ENCODE data around the gene ZCCHC24. TPM values are rescaled to one million over a fixed set of nuclear protein-coding genes. Genes with fewer than 3 reads are reported as not detected.

ZCCHC24 gene
- total and polyA plus RNA-seq, 2 donors, result 43.5 to 98.2 TPM

DNA sequence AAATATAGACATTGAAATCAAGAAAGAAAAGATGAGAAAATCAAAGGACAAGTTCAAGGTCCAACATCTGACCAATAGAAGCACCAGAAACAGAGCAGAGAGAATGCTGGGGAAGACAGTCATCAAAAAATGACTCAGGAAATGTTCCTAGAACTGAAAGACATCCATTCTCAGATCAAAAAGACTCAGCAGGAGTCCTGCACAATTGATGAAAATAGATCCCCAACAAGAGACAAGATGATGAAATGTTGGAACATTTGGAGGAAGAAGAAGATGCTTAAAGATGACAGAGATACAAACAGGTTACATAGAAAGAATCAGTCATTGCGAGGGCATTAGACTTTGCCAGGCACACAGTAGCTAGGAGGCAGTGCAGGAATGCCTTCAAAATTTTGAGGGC is 36.9 kb upstream of the ZCCHC24 start:
- no peak for DNase-seq (ENCODE audit: extremely low spot score)
- Histone ChIP-seq H3K27ac (ENCODE audit: low read depth) (no peak overlapping the region), H3K36me3 (ENCODE audit: insufficient read depth) (no peaks in the 10 kb centered on the region), H3K4me3 (ENCODE audit: low read depth, low read length) (no peak overlapping the region), H3K4me1 (ENCODE audit: insufficient read depth) (no peaks in the 10 kb centered on the region)
- 97% methylated on average over 1 of the region's 1 CpG for WGBS

DNA sequence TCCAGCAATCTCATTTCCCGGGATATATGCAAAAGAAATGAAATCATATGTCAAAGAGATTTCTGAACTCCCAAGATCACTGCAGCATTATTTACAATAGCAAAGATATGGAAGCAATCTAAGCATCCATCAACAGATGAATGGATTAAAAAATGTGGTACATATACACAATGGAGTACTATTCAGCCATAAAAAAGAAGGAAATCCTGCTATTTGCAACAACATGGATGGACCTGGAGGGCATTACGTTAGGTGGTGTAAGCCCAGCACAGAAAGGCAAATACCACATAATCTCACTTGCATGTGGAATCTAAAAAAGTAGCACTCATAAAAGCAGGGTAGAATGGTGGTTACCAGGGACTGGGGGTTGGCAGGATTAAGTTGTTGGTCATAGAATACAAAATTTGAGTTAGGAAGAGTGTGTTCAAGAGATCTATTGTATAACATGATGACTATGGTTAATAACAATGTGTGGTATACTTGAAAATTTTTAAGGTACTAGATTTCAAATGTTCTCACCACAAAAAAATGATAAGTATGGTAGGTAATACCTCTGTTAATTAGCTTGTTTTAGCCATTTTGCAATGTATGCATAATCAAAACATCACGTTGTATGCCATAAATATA is 34.0 kb upstream of the ZCCHC24 start:
- Histone ChIP-seq H3K4me3 (ENCODE audit: low read depth, low read length) (no peak overlapping the region), H3K4me1 (ENCODE audit: insufficient read depth) (no peaks in the 10 kb centered on the region), H3K27ac (ENCODE audit: low read depth) (no peak overlapping the region), H3K36me3 (ENCODE audit: insufficient read depth) (no peaks in the 10 kb centered on the region)
- 89% methylated on average over 3 of the region's 3 CpGs for WGBS
- DNase-seq (ENCODE audit: extremely low spot score), result no peak

DNA sequence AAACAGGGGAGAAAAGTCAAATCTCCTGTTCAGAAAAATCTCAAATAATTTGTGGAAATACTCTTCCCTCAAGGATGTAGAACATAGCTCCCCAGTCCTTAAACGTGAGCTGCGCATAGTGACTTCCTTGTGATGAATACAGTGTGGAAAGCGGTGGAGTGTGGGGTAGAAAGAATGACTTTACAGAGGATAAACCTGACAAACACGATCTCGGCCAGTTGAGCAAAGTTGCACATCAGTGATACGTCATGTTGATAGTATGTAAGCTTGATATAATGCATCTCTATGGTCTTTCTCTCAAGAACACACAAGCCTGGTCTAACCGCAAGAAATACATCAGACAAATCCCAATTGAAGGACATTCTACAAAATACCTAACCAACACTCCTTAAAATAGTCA is 32.0 kb upstream of the ZCCHC24 start:
- WGBS, result 86% methylated on average over 7 of the region's 7 CpGs
- DNase-seq (ENCODE audit: extremely low spot score), result no peak
- Histone ChIP-seq H3K36me3 (ENCODE audit: insufficient read depth) (no peaks in the 10 kb centered on the region), H3K4me1 (ENCODE audit: insufficient read depth) (no peaks in the 10 kb centered on the region), H3K27ac (ENCODE audit: low read depth) (no peak overlapping the region), H3K4me3 (ENCODE audit: low read depth, low read length) (no peak overlapping the region)

DNA sequence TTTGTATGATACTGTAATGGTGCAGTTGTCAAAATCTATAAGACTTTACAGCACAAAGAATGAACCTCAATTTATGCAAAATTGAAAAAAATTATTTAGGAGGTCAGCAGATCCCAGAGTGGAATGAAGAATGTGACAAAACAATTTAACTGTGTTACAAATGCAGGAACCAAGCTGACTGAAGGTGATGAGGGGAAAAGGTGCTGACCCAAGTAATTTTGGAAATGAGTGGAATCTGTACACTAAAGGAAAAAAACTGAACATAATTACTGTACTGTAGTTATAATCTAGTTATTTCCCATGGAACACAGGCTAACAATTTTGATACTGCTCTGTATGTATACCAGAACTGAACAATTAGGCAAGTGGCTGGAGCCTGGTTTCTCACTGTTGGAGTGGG is 31.2 kb upstream of the ZCCHC24 start:
- H3K27ac ChIP-seq (ENCODE audit: low read depth), result no peak overlapping the region
- H3K36me3 ChIP-seq (ENCODE audit: insufficient read depth), result no peaks in the 10 kb centered on the region
- no peak for DNase-seq (ENCODE audit: extremely low spot score)
- no peaks in the 10 kb centered on the region for H3K4me1 ChIP-seq (ENCODE audit: insufficient read depth)
- no peak overlapping the region for H3K4me3 ChIP-seq (ENCODE audit: low read depth, low read length)

DNA sequence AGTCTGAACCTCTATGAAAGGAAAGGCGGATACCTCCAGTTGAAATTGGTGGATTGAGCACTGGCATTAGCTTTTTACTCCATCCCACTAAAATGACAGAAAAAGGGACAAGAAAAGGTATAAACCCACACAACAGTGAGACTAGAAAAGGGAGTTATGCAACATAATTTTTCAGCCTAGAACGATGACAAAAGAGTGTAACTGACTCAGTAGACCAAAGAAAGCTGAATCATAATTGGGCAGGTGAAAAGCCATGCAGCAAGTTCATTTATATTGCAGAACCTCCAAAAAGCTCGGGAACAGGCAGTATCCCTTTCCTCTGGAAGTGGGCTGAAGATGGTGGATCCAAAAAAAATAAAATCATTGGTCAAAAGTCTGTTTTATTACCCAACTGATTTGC is 30.5 kb upstream of the ZCCHC24 start:
- no peak for DNase-seq (ENCODE audit: extremely low spot score)
- Histone ChIP-seq H3K4me1 (ENCODE audit: insufficient read depth) (no peaks in the 10 kb centered on the region), H3K4me3 (ENCODE audit: low read depth, low read length) (no peak overlapping the region), H3K36me3 (ENCODE audit: insufficient read depth) (no peaks in the 10 kb centered on the region), H3K27ac (ENCODE audit: low read depth) (no peak overlapping the region)
- WGBS, result 91% methylated on average over 3 of the region's 3 CpGs

DNA sequence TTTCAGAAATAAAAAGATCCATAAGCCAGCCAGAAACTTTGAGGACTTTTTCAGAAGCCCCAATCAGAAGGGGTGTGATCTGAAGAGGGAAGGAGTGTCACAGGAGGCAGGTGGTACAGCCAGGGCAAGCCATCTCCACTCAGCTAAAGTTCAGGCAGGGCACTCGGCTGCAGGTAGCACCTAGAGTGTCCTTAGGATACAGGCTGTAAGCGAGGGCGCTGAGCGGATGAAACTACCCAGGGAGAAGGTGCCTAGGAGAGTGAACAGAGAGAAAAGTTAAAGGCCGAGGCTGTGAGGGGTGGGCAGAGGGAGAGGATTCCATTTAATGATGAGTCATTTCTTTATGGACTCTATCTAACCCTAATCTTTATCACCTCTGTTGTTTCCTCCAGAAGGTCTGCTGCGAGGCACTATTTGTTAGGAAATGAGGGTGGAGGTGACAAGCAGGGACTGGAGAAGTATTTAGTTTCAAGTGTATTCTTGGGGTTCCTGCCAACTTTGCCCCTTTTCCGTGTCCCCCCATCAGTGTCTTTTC is 29.8 kb upstream of the ZCCHC24 start:
- H3K36me3 ChIP-seq (ENCODE audit: insufficient read depth), result no peaks in the 10 kb centered on the region
- H3K4me3 ChIP-seq (ENCODE audit: low read depth, low read length), result no peak overlapping the region
- no peak overlapping the region for H3K27ac ChIP-seq (ENCODE audit: low read depth)
- 89% methylated on average over 7 of the region's 7 CpGs for WGBS
- DNase-seq (ENCODE audit: extremely low spot score), result no peak
- H3K4me1 ChIP-seq (ENCODE audit: insufficient read depth), result no peaks in the 10 kb centered on the region

DNA sequence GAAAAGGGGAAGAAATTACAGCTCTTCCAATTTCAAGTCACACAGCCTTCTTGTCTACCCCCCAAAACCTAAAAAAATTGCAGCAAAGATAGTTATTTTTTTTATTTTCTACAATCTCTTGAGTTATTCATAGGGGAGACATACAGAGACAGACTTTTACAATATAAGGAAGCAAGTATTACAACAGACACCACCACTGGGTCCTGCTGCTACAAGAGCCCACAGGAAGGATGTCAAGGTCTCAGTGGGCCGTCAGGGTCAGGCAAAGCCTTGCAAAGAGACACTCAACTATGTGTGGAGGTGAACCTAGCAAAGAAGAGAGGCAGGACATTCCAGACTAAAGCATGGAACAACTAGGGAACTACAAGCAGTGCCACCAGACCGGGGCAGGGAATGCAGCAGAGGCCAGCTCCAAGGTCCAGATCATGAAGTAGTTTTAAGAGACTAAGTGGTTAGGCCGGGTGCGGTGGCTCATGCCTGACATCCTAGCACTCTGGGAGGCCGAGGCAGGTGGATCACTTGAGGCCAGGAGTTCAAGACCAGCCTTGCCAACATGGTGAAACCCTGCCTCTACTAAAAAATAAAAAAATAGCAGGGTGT is 28.2 kb upstream of the ZCCHC24 start:
- DNase-seq (ENCODE audit: extremely low spot score), result no peak
- 93% methylated on average over 5 of the region's 5 CpGs for WGBS
- no peak overlapping the region for H3K4me3 ChIP-seq (ENCODE audit: low read depth, low read length)
- H3K4me1 ChIP-seq (ENCODE audit: insufficient read depth), result no peaks in the 10 kb centered on the region
- H3K36me3 ChIP-seq (ENCODE audit: insufficient read depth), result no peaks in the 10 kb centered on the region
- no peak overlapping the region for H3K27ac ChIP-seq (ENCODE audit: low read depth)

DNA sequence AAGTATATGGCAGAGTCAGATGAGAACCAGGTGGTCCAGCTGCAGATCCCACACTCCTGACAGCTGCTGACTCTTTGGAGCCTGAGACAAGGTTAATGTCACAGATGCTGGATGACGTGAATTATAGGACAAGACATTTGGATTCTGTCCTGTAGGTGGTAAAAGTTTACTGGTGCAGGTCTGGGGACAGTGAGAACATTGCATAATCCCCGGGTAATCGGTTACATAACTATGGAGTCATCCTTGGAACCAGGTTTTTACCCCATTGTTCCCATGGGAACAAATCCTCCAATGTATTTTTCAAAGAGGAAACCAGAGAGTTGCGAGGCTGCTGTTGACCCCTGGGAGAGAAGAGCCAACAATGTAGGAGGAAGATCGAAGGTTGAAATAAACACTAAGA is 27.5 kb upstream of the ZCCHC24 start:
- H3K36me3 ChIP-seq (ENCODE audit: insufficient read depth), result no peaks in the 10 kb centered on the region
- DNase-seq (ENCODE audit: extremely low spot score), result no peak
- H3K4me3 ChIP-seq (ENCODE audit: low read depth, low read length), result no peak overlapping the region
- 49% methylated on average over 5 of the region's 5 CpGs for WGBS
- H3K4me1 ChIP-seq (ENCODE audit: insufficient read depth), result no peaks in the 10 kb centered on the region
- no peak overlapping the region for H3K27ac ChIP-seq (ENCODE audit: low read depth)

DNA sequence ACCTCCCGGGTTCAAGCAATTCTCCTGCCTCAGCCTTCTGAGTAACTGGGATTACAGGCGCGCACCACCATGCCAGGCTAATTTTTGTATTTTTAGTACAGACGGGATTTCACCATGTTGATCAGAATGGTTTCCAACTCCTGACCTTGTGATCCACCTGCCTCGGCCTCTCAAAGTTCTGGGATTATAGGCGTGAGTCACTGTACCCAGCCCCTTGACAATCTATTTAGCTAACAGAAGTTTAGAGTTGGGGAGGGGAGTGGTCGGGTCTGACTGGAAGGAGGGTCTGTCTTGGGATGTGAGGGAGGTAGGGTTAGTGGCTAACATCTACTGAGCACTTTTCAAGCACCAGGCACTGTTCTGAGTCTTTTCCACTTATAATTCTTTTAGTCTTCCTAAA is 27.0 kb upstream of the ZCCHC24 start:
- H3K27ac ChIP-seq (ENCODE audit: low read depth), result no peak overlapping the region
- no peak for DNase-seq (ENCODE audit: extremely low spot score)
- H3K4me3 ChIP-seq (ENCODE audit: low read depth, low read length), result no peak overlapping the region
- H3K4me1 ChIP-seq (ENCODE audit: insufficient read depth), result no peaks in the 10 kb centered on the region
- H3K36me3 ChIP-seq (ENCODE audit: insufficient read depth), result no peaks in the 10 kb centered on the region
- 90% methylated on average over 7 of the region's 7 CpGs for WGBS

DNA sequence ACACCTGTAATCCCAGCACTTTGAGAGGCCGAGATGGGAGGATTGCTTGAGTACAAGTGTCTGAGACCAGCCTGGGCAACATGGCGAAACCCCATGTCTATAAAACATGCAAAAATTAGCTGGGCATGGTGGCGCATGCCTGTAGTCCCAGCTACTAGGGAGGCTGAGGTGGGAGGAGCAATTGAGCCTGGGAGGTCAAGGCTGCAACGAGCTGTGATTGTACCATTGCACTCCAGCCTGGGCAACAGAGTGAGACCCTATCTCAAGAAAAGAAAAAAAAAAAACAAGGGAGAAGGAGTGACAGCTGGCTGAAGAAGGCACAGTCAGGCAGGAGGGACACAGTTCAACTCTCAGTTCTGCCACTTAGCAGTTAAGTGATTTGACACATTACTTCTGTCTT is 26.4 kb upstream of the ZCCHC24 start:
- no peak for DNase-seq (ENCODE audit: extremely low spot score)
- Histone ChIP-seq H3K27ac (ENCODE audit: low read depth) (no peak overlapping the region), H3K4me1 (ENCODE audit: insufficient read depth) (no peaks in the 10 kb centered on the region), H3K4me3 (ENCODE audit: low read depth, low read length) (no peak overlapping the region), H3K36me3 (ENCODE audit: insufficient read depth) (no peaks in the 10 kb centered on the region)
- WGBS, result 95% methylated on average over 4 of the region's 4 CpGs

DNA sequence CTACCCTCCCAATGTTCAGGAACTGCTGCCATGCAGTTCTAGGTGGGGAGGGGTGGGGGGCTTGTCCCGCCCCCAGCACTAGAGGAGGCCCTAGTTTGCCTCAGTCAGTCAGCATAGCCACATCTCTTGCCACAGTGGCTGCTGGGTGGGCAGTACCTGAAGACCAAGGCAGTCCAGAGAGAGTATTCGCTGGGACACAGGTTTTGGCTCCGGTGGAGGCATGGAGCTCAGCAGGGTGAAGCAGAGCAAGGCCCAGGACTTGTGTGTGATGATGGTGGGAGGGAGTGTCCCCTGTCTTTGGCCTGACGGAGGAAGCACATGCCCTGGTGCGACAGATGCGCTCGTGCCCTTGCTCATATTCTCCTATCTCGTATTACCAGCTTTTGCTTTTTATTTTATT is 24.7 kb upstream of the ZCCHC24 start:
- Histone ChIP-seq H3K36me3 (ENCODE audit: insufficient read depth) (no peaks in the 10 kb centered on the region), H3K27ac (ENCODE audit: low read depth) (no peak overlapping the region), H3K4me3 (ENCODE audit: low read depth, low read length) (no peak overlapping the region), H3K4me1 (ENCODE audit: insufficient read depth) (no peaks in the 10 kb centered on the region)
- WGBS, result 96% methylated on average over 8 of the region's 8 CpGs
- DNase-seq (ENCODE audit: extremely low spot score), result no peak

DNA sequence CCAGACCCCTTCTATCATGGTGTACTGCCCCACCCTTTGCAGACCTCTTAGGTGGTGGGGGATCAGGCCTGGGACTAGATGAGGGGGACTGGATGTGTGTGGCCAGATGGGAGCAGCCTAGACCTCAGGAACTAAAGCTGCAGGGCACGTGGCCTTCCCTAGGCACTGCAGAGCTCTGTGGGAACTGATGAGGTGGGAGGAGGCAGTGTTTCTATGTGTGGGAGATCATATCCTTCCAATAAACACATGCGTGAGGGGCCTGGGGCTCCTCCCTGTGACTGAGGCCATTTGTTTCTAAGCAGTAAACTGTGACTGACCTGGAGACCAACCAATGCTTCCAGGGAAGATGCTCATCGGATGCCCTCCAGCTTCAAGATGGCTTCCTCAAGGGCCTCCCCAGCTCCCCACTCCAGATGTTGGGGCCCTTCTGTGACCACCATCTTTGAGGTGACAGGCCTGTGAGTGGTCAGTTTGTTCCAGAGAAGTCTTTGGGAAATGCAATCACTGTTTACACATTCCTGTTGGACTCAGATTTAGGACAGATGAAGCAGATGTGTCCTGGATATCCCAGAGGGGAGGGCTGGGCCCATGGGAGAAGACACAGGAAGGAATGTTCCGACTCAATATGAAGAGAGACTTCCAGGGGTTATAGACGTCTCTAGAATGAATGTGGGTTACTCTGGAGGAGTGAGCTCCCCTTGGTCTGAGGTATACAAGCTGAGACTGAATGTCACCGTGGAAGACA is 23.6 kb upstream of the ZCCHC24 start:
- no peaks in the 10 kb centered on the region for H3K36me3 ChIP-seq (ENCODE audit: insufficient read depth)
- no peak for DNase-seq (ENCODE audit: extremely low spot score)
- H3K27ac ChIP-seq (ENCODE audit: low read depth), result no peak overlapping the region
- H3K4me3 ChIP-seq (ENCODE audit: low read depth, low read length), result no peak overlapping the region
- no peaks in the 10 kb centered on the region for H3K4me1 ChIP-seq (ENCODE audit: insufficient read depth)
- 77% methylated on average over 6 of the region's 6 CpGs for WGBS

DNA sequence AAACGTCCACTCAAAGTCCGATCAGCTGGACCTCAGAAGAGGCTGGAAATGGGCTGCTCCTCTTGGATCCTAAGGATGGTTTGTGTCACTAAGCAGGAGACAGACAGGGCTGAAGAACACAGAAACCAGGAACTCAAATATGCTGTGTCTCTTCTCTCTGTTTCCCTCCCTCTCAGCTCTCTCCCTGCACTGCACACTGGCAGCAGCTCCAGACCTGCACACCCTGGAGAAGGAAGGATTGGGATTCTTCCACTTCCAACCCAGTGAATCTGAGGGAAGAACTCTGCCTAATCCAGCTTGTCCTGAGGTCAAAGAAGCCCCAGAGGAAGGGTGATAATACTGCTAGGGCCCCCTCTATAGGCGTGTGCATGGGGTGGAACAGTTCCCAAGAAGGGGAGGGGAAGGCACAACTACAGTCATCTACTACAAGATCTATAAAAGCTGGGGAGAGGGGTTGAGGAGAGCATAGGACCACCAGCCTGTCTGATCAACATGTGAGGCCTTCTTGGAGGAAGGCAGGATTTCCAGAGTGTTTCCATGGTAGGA is 22.7 kb upstream of the ZCCHC24 start:
- DNase-seq (ENCODE audit: extremely low spot score), result no peak
- Histone ChIP-seq H3K36me3 (ENCODE audit: insufficient read depth) (no peaks in the 10 kb centered on the region), H3K4me3 (ENCODE audit: low read depth, low read length) (no peak overlapping the region), H3K4me1 (ENCODE audit: insufficient read depth) (no peaks in the 10 kb centered on the region), H3K27ac (ENCODE audit: low read depth) (no peak overlapping the region)
- 59% methylated on average over 3 of the region's 3 CpGs for WGBS

DNA sequence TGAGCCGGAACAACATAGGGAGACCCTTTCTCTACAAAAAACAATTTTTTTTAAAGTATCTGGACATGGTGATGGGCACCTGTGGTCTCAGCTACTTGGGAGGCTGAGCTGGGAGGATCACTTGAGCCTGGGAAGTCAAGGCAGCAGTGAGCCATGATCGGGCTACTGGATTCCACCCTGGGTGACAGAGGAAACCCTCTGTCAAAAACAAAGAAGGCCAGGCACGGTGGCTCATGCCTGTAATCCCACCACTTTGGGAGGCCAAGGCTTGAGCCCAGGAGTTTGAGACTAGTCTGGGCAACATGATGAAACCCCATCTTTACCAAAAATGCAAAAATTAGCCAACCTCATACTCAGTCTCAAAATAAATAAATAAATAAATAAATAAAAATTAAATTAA is 19.9 kb upstream of the ZCCHC24 start:
- H3K4me1 ChIP-seq (ENCODE audit: insufficient read depth), result no peaks in the 10 kb centered on the region
- H3K36me3 ChIP-seq (ENCODE audit: insufficient read depth), result no peaks in the 10 kb centered on the region
- WGBS, result 96% methylated on average over 3 of the region's 3 CpGs
- no peak for DNase-seq (ENCODE audit: extremely low spot score)
- H3K4me3 ChIP-seq (ENCODE audit: low read depth, low read length), result no peak overlapping the region
- no peak overlapping the region for H3K27ac ChIP-seq (ENCODE audit: low read depth)

Data from urinary bladder (tissue), 4 donors.